A549 (cell line): Measurements from ENCODE around the gene SEMA3E. TPM values are rescaled to one million over a fixed set of nuclear protein-coding genes. Genes with fewer than 3 reads are reported as not detected.

ENCODE experiments used
- ATAC-seq, 2 experiments: fragments of 200-7000 bp in 1 of 2; fragments of >200 bp in 1 of 2; cut with Nextera tagmentation in 1 of 2; cut with Tn5 transposase in 1 of 2; 3 replicates each; pipeline versions ENCODE4 v1.8.0 to v1.9.1; 2018 to 2020; ENCODE audit warnings: mild to moderate bottlenecking in 1 of 2, moderate library complexity in 1 of 2
- CTCF ChIA-PET: fragments of 300-600 bp; sonication (Branson Sonifier 250); formaldehyde crosslinking; extraction: SDS; loops from one replicate; lab custom pipeline; 2021; ENCODE audit warnings: antibody characterized with exemption, inconsistent platforms; lab: Yijun Ruan, JAX
- POLR2A ChIA-PET: fragments of 350-600 bp; formaldehyde crosslinking; extraction: SDS; loops from one replicate; lab custom pipeline; 2021; ENCODE audit warnings: antibody characterized with exemption, inconsistent platforms; lab: Yijun Ruan, JAX
- DNase-seq, 2 experiments: peaks; one replicate each; pipeline versions ENCODE4 v3.0.0 to v3.0.0-alpha.2; 2011 to 2016; ENCODE audit warnings: low read depth in 1 of 2, low spot score in 1 of 2
- FAIRE-seq: peaks from 2 replicates; lab custom pipeline; 2011; peaks lifted over from hg19 to GRCh38; lab: Jason Lieb, UNC
- H3K27ac ChIP-seq, 2 experiments: fragments of >200 bp; sonication (Bioruptor Twin); formaldehyde crosslinking; 3 replicates each; pipeline ENCODE4 v1.5.1; 2016 to 2017
- H3K4me1 ChIP-seq: fragments of >200 bp; sonication (Bioruptor Twin); formaldehyde crosslinking; 3 replicates; pipeline ENCODE4 v1.6.1; 2016
- H3K4me2 ChIP-seq: fragments of >200 bp; sonication (Bioruptor Twin); formaldehyde crosslinking; 3 replicates; pipeline ENCODE4 v1.6.1; 2016
- H3K4me3 ChIP-seq: fragments of >200 bp; sonication (Bioruptor Twin); formaldehyde crosslinking; 3 replicates; pipeline ENCODE4 v1.5.1; 2016
- H3K9me3 ChIP-seq: fragments of >200 bp; sonication (Bioruptor Twin); formaldehyde crosslinking; 3 replicates; pipeline ENCODE4 v1.6.1; 2016
- BHLHE40 ChIP-seq: IDR thresholded peaks from 2 replicates; pipeline ENCODE4 v1.6.1; 2012; ENCODE audit warnings: low read depth, low read length, inconsistent platforms
- EHF ChIP-seq: fragments of 250-450 bp; sonication (Bioruptor Pico); IDR thresholded peaks from 2 replicates; pipeline ENCODE4 v1.5.0; 2020; ENCODE audit warnings: mild to moderate bottlenecking
- EP300 ChIP-seq, 2 experiments: fragments of >200 bp; sonication (Bioruptor Twin); formaldehyde crosslinking; IDR thresholded peaks; 2 replicates in 1 of 2; 3 replicates in 1 of 2; pipeline ENCODE4 v1.6.1; 2016 to 2017
- ESRRA ChIP-seq: fragments of 150-350 bp; IDR thresholded peaks from 2 replicates; pipeline ENCODE4 v1.6.1; 2014; ENCODE audit warnings: mild to moderate bottlenecking, low read length, borderline replicate concordance
- GATA3 ChIP-seq: IDR thresholded peaks from 2 replicates; pipeline ENCODE4 v1.6.1; 2012; ENCODE audit warnings: borderline replicate concordance
- HDAC2 ChIP-seq: fragments of 200-600 bp; sonication (generic); IDR thresholded peaks from 2 replicates; pipeline ENCODE4 v1.6.1; 2016
- HOXB13 ChIP-seq: fragments of 250-450 bp; sonication (Bioruptor Pico); IDR thresholded peaks from 2 replicates; pipeline ENCODE4 v1.5.0; 2020; ENCODE audit warnings: low read depth, mild to moderate bottlenecking, moderate library complexity
- HOXB5 ChIP-seq: fragments of 250-450 bp; sonication (Bioruptor Pico); IDR thresholded peaks from 2 replicates; pipeline ENCODE4 v1.5.0; 2020; ENCODE audit warnings: mild to moderate bottlenecking, moderate library complexity
- JUNB ChIP-seq: fragments of >200 bp; sonication (Bioruptor Twin); formaldehyde crosslinking; IDR thresholded peaks from 2 replicates; pipeline ENCODE4 v1.6.1; 2016
- KDM1A ChIP-seq: fragments of 200-600 bp; sonication (generic); IDR thresholded peaks from 2 replicates; pipeline ENCODE4 v1.6.1; 2016; ENCODE audit warnings: low read depth, mild to moderate bottlenecking
- MAFK ChIP-seq: fragments of 450-650 bp; IDR thresholded peaks from 2 replicates; pipeline ENCODE4 v1.6.1; 2014; ENCODE audit not compliant: partially characterized antibody
- MAZ ChIP-seq: fragments of 150-350 bp; IDR thresholded peaks from 2 replicates; pipeline ENCODE4 v1.6.1; 2014; ENCODE audit warnings: antibody characterized with exemption, low read depth, low read length, borderline replicate concordance
- PBX3 ChIP-seq: IDR thresholded peaks from 2 replicates; pipeline ENCODE4 v1.6.1; 2012
- POLR2A ChIP-seq: IDR thresholded peaks from 2 replicates; pipeline ENCODE4 v1.6.1; 2012; ENCODE audit warnings: mild to moderate bottlenecking, low read length
- RAD21 ChIP-seq, 2 experiments: fragments of >200 bp in 1 of 2; sonication (Bioruptor Twin) in 1 of 2; formaldehyde crosslinking in 1 of 2; IDR thresholded peaks in 1 of 2; conservative IDR thresholded peaks in 1 of 2; 2 replicates in 1 of 2; 3 replicates in 1 of 2; pipeline ENCODE4 v1.6.1; 2012 to 2018; ENCODE audit warnings: inconsistent platforms in 1 of 2
- SMC3 ChIP-seq: fragments of >200 bp; sonication (Bioruptor Twin); formaldehyde crosslinking; IDR thresholded peaks from 3 replicates; pipeline ENCODE4 v1.6.1; 2018; ENCODE audit warnings: inconsistent platforms
- SREBF2 ChIP-seq: fragments of 450-650 bp; IDR thresholded peaks from 2 replicates; pipeline ENCODE4 v1.6.1; 2014; ENCODE audit warnings: mild to moderate bottlenecking, moderate library complexity
- TP53 ChIP-seq: fragments of 250-450 bp; sonication (Bioruptor Pico); IDR thresholded peaks from 2 replicates; pipeline ENCODE4 v1.5.0; 2021; ENCODE audit warnings: mild to moderate bottlenecking, moderate library complexity
- USF2 ChIP-seq: fragments of 450-650 bp; IDR thresholded peaks from 2 replicates; pipeline ENCODE4 v1.6.1; 2014; ENCODE audit warnings: antibody characterized with exemption
- WGBS: methylation state at CpG from one replicate; pipeline ENCODE4 v1.1.6; 2017; ENCODE audit errors: missing lambda C conversion rate; 5-methylcytosine and 5-hydroxymethylcytosine counted together
- polyA plus RNA-seq, 4 experiments: library from polyadenylated mRNA; depleted of rRNA in 3 of 4; stranded (reverse); fragments of >200 nt; fragmentation: RNase III in 1 of 4; extraction: RNeasy Plus Mini Kit Qiagen cat#74134 plus additional on column Dnase treatment in 1 of 4; gene quantifications; 2 replicates in 3 of 4; 3 replicates in 1 of 4; pipeline ENCODE4 v1.2.3, GENCODE V29; 2011 to 2017

SEMA3E gene
- polyA plus RNA-seq, 2 of the 4 experiments (the other 2 are of a cell fraction), result 1.4 to 2.3 TPM

DNA sequence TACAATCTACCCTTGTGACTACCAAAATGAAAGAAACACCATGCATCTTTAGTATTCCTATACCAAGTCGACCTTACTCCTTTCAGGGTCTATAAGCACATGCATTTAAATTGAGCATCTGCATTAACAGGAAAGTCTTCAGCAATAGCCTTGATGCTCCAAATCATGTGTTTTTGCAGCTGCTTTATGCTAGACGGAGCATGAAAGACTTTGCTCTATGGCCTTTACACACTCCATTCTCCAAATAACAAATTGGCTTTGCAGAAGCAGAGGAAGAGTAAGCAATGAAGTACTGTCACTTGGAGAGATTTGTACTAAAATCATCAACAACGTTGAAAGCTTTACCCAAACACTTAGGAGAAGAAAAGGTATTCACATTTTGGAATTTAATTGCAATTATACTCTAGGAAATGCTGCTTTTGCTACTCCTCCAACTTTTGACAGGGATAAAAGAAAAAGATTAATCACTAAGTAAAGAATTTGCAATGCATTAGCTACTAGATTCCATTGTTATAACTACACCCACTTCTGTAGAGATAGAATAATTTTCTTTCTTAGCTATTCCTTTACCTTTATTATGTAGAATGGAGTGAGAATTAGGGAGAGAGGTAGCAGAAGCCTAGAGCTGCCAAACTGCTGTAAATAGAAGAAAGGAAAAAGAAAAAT is 131.8 kb downstream of the SEMA3E start:
- FAIRE-seq (no peak), DNase-seq (no peak), ATAC-seq (no peak)
- H3K4me2 ChIP-seq, result no peak overlapping the region
- CTCF ChIA-PET, result no interaction called here
- no peak overlapping the region for H3K27ac ChIP-seq
- H3K4me3 ChIP-seq, result no peak overlapping the region
- 40% methylated on average over 3 of the region's 3 CpGs for WGBS
- TF ChIP-seq HOXB13 (CRISPR knock-in tag), result no peak
- no peak for TF ChIP-seq TP53 (CRISPR knock-in tag)
- TF ChIP-seq SMC3, result no peak
- TF ChIP-seq GATA3, result no peak
- no peak for TF ChIP-seq ESRRA
- H3K4me1 ChIP-seq, result peaks cover 6% of the 10 kb centered on the region; the same call in 2 of the 3 replicates
- POLR2A ChIA-PET, result interaction anchor here (0.5 kb wide), 1 partner anchor 8 kb away, joined by 3 read pairs; no protein-coding TSS in a partner anchor
- H3K9me3 ChIP-seq, result no peaks in the 10 kb centered on the region

- WGBS, result 79% methylated on average over 3 of the region's 3 CpGs
- POLR2A ChIA-PET, result no interaction called here
- CTCF ChIA-PET, result interaction anchor here (0.9 to 1.5 kb wide), 3 partner anchors 10 to 31 kb away, joined by 3 to 8 read pairs (median 3); no protein-coding TSS in a partner anchor
- Histone ChIP-seq H3K4me3 (no peak overlapping the region), H3K27ac (no peak overlapping the region), H3K4me1 (peaks cover 6% of the 10 kb centered on the region; the same call in 2 of the 3 replicates), H3K9me3 (no peaks in the 10 kb centered on the region), H3K4me2 (no peak overlapping the region)
- TF ChIP-seq HDAC2 (no peak), KDM1A (no peak), JUNB (no peak), TP53 (CRISPR knock-in tag) (no peak), MAZ (no peak), HOXB13 (CRISPR knock-in tag) (no peak), PBX3 (no peak)
- DNase-seq, result no peak
- no peak for FAIRE-seq
- no peak for ATAC-seq
Measured at GRCh38 chr7:83514977-83515376, 134.0 kb downstream of the SEMA3E start.

DNA sequence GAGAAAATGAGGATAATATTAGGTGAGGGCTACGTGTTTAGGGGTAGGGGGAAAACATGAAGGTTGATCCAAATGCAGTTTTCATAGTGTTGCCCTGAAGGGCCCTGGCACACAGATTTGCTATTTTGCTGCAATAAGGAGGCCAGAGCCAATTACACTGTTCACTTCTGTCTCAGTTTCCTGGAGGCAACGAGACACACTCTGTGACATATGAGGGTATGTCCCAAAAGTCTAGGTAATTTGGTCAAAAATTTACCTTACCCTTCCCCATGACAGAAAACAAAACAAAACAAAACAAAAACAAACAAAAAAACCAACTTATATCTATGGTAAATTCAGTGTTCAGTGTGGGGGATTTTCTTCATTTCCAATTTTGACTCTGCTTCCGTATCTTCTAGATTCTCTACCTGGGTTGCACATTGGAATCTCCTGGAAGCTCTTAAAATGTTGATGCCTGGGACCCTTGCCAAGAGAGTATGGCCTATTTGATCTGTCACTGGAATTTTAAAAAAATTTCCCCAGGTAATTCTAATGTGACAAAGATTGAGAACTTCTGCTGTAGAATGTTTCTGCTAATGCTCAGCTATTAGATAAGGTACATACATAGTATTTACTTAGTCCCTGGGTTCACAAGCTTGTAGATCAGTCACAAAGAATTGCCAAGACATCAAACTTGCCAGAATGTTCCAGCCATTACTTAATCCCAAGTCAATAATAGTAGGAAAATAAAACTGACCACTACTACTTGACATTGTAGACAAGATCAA is 139.5 kb downstream of the SEMA3E start:
- H3K4me3 ChIP-seq, result no peak overlapping the region
- ATAC-seq, result no peak
- ChIA-PET CTCF (no interaction called here), POLR2A (no interaction called here)
- 70% methylated on average over 3 of the region's 3 CpGs for WGBS
- H3K27ac ChIP-seq, result no peak overlapping the region
- no peak for DNase-seq
- H3K4me2 ChIP-seq, result no peak overlapping the region
- H3K4me1 ChIP-seq, result no peaks in the 10 kb centered on the region
- no peak for TF ChIP-seq MAFK
- no peak for TF ChIP-seq USF2
- TF ChIP-seq BHLHE40, result no peak
- TF ChIP-seq SREBF2, result no peak
- no peak for TF ChIP-seq RAD21 (conservative IDR thresholded peaks at IDR 0.05 in 1 of 2, IDR thresholded peaks at IDR 0.05 in 1 of 2)
- TF ChIP-seq HOXB5 (CRISPR knock-in tag), result no peak
- TF ChIP-seq EHF (CRISPR knock-in tag), result no peak
- TF ChIP-seq PBX3, result no peak
- no peak for TF ChIP-seq POLR2A
- TF ChIP-seq EP300 (IDR thresholded peaks at IDR 0.05), result no peak
- no peak for FAIRE-seq
- no peaks in the 10 kb centered on the region for H3K9me3 ChIP-seq
